Measurements from ENCODE around the gene CAND1.

The CAND1 gene

DNA sequence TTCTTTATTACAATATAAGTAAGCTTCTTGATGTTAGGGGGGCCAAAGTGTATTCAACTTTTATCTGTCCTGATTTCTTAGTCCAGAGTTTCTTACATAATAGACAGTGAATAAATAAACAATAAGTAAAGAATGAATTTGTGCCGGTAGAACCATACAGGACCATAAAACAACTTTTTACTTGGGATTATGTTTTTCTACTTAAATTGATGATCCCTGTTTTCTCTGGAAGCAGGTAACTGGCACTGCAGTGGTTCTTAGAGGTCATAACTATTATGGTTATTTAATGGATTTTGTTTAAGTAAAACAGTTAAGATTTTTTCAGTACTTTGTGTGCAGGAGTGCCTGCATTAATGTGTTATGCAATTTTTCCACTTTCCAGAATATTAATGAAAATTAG, 10.5 kb downstream of the CAND1 start:
- TF ChIP-seq, protein P1, sequence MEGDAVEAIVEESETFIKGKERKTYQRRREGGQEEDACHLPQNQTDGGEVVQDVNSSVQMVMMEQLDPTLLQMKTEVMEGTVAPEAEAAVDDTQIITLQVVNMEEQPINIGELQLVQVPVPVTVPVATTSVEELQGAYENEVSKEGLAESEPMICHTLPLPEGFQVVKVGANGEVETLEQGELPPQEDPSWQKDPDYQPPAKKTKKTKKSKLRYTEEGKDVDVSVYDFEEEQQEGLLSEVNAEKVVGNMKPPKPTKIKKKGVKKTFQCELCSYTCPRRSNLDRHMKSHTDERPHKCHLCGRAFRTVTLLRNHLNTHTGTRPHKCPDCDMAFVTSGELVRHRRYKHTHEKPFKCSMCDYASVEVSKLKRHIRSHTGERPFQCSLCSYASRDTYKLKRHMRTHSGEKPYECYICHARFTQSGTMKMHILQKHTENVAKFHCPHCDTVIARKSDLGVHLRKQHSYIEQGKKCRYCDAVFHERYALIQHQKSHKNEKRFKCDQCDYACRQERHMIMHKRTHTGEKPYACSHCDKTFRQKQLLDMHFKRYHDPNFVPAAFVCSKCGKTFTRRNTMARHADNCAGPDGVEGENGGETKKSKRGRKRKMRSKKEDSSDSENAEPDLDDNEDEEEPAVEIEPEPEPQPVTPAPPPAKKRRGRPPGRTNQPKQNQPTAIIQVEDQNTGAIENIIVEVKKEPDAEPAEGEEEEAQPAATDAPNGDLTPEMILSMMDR (IDR thresholded peaks at IDR 0.05; ENCODE audit: control insufficient read depth, extremely low read depth, insufficient read depth), result no peak
- H3K4me3 ChIP-seq (ENCODE audit: low read depth, low read length), result no peak overlapping the region
- DNase-seq (ENCODE audit: low read depth), result no peak

DNA sequence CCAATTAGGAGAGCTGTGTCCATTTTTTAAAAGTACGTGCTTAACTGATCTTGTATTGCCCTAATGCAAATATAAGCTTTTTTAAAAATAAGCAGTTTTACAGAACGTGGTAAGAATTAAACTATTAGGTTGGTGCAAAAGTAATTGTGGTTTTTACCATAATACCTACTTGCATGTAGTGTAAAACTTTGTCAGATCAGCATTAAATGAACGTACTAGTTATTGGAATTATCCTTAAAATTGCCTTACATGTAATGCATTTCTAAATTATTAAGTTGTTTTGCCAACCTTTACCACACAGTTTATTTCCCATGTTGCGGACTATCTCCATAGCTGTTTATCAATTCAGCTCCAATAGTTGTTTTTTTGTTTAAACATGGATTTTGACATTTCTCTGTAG, 10.9 kb downstream of the CAND1 start:
- no peak for DNase-seq (ENCODE audit: low read depth)
- TF ChIP-seq, protein P1 (IDR thresholded peaks at IDR 0.05; ENCODE audit: control insufficient read depth, extremely low read depth, insufficient read depth), result no peak
- H3K4me3 ChIP-seq (ENCODE audit: low read depth, low read length), result no peak overlapping the region

DNA sequence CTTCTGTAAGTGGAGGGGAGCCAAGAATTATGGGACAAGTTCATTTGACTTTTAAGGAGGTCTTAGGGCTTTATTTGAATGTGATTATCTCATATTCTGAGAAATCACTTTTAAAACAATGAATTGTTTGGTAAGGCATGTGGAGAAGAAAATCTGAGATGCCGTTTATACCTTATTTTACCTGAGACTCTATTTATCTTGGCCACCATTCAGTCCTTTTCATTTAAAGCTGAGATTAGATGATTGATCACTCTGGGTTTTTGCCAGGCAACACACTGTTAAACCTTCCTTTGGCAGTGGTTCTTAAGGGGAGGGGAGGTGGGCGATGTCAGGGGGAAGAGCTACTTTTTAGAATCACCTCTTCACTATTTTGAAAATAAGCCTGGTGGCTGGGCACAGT, 11.4 kb downstream of the CAND1 start:
- no peak overlapping the region for H3K4me3 ChIP-seq (ENCODE audit: low read depth, low read length)
- TF ChIP-seq, protein P1 (IDR thresholded peaks at IDR 0.05; ENCODE audit: control insufficient read depth, extremely low read depth, insufficient read depth), result no peak
- no peak for DNase-seq (ENCODE audit: low read depth)

DNA sequence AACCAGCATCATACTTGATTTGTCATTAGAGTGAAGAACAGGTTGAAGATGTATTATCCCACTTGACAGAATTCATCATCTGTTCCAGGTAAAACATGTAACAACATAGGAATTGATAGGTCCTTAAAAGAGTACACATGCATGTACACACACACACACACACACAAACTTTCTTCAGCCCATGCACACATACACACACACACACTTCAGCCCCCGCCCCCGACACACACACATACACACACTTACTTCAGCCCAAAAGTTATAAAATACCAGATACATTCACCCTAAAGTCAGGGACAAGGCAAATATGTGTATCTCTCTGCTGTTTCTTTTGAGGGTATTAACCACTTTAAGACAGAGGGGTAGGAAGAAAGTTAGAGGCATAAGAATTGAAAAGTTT, 15.4 kb downstream of the CAND1 start:
- no peak for DNase-seq (ENCODE audit: low read depth)
- TF ChIP-seq, protein P1 (IDR thresholded peaks at IDR 0.05; ENCODE audit: control insufficient read depth, extremely low read depth, insufficient read depth), result no peak
- H3K4me3 ChIP-seq (ENCODE audit: low read depth, low read length), result no peak overlapping the region

DNA sequence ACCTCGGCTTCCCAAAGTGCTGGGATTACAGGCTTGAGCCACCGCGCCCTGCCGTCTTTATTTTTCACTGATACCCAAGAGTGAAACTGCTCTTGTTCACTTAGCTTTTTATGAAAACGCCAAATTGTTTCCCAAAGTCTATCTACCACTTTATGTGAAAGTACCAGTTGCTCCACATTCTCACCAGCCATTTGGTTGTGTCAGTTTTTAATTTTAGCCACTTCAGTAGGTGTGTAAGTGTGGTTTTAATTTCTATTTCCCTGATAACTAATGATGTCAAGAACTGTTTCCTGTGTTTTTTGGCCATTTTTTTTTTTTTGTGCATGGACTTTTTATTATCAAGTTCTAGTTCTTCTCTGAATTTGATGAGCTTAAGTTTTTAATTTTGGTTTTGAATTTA, 17.1 kb downstream of the CAND1 start:
- TF ChIP-seq, protein P1 (IDR thresholded peaks at IDR 0.05; ENCODE audit: control insufficient read depth, extremely low read depth, insufficient read depth), result no peak
- H3K4me3 ChIP-seq (ENCODE audit: low read depth, low read length), result no peak overlapping the region
- no peak for DNase-seq (ENCODE audit: low read depth)

DNA sequence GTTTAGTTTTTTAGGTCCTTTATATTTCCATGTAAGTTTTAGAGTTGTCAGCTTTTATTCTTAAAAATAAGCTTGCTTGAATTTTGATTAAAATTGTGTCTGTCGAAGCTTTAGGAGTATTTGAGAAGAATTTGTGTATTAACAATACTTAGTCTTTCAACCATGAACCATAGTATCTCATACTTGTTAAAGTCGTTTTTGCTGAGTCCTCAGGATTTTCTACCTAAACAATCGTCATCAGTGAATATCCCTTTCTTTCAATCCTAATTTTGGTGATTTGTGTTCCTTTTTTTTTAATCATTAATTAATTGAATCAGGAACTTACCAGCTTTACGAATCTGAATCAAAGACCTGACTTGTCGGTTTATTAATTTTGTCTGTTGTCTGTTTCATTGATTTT, 18.2 kb downstream of the CAND1 start:
- no peak overlapping the region for H3K4me3 ChIP-seq (ENCODE audit: low read depth, low read length)
- DNase-seq (ENCODE audit: low read depth), result no peak
- TF ChIP-seq, protein P1 (IDR thresholded peaks at IDR 0.05; ENCODE audit: control insufficient read depth, extremely low read depth, insufficient read depth), result no peak

DNA sequence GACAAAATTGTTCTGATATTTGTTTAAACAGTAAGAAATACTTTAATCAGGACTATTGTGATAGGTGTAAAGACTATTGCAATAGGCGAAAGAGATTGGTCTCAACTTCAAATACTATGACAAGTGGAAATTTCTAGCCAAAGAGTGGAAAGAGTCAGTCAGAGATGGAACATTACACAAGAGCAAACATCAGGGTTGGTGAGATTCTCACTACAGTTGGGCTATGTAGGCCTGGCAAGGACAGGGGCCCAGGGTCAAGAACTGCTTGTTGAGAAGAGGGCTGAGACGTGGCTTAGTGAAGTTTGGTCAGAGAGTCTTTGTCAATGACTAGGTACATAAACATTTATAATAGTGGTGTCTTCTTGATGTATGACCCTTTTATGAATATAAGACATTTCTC, 19.4 kb downstream of the CAND1 start:
- DNase-seq (ENCODE audit: low read depth), result no peak
- no peak overlapping the region for H3K4me3 ChIP-seq (ENCODE audit: low read depth, low read length)
- TF ChIP-seq, protein P1 (IDR thresholded peaks at IDR 0.05; ENCODE audit: control insufficient read depth, extremely low read depth, insufficient read depth), result no peak
